K562 (cell line): ENCODE data around the gene MOB3B. TPM values are rescaled to one million over a fixed set of nuclear protein-coding genes. Genes with fewer than 3 reads are reported as not detected.
A peak's percentile ranks its signal among the peaks of the same experiment; 100 is the strongest.

Experiments used
- C11orf30 ChIP-seq: fragments of 450-650 bp; IDR thresholded peaks from 2 replicates; pipeline ENCODE4 v1.6.1; 2016; ENCODE audit warnings: low read depth, mild to moderate bottlenecking
- JUND ChIP-seq, 2 experiments: IDR thresholded peaks; 2 replicates in 1 of 2; 3 replicates in 1 of 2; pipeline ENCODE4 v1.6.1; 2011; ENCODE audit warnings: borderline replicate concordance in 2 of 2, low read depth in 2 of 2, low read length in 2 of 2, improper control_type of control experiment in 1 of 2, missing biosample characterization in 1 of 2, missing genetic modification characterization in 1 of 2, missing genetic modification reagents in 1 of 2
- KLF10 ChIP-seq: fragments of 250-450 bp; sonication (Bioruptor Pico); IDR thresholded peaks from 2 replicates; pipeline ENCODE4 v1.6.1; 2021; ENCODE audit warnings: matching md5 sums
- MAFG ChIP-seq: fragments of 450-650 bp; conservative IDR thresholded peaks from 2 replicates; pipeline ENCODE4 v1.6.1; 2016; ENCODE audit warnings: missing genetic modification characterization, missing compliant biosample characterization
- MAFK ChIP-seq: IDR thresholded peaks from 2 replicates; pipeline ENCODE4 v1.6.1; 2011; ENCODE audit warnings: low read length, improper control_type of control experiment
- MTA1 ChIP-seq: fragments of 450-650 bp; IDR thresholded peaks from 2 replicates; pipeline ENCODE4 v1.6.1; 2017; ENCODE audit warnings: borderline replicate concordance
- NR2F6 ChIP-seq: fragments of 450-650 bp; formaldehyde crosslinking; IDR thresholded peaks from 2 replicates; pipeline ENCODE4 v1.4.0; 2020; ENCODE audit warnings: mild to moderate bottlenecking
- PHF20 ChIP-seq: fragments of 450-650 bp; IDR thresholded peaks from 2 replicates; pipeline ENCODE4 v1.6.1; 2018; ENCODE audit not compliant: partially characterized antibody
- SREBF1 ChIP-seq: fragments of 150-350 bp; IDR thresholded peaks from 2 replicates; pipeline ENCODE4 v1.6.1; 2014; ENCODE audit warnings: antibody characterized with exemption, low read depth, low read length, borderline replicate concordance
- TAL1 ChIP-seq: fragments of 450-650 bp; IDR thresholded peaks from 2 replicates; pipeline ENCODE4 v1.6.1; 2016; ENCODE audit warnings: mild to moderate bottlenecking
- TEAD4 ChIP-seq, 2 experiments: sonication (generic) in 1 of 2; formaldehyde crosslinking in 1 of 2; IDR thresholded peaks; 2 replicates each; pipeline versions ENCODE4 v1.6.1 to v1.8.0; 2012 to 2022; ENCODE audit warnings: borderline replicate concordance in 1 of 2, inconsistent platforms in 1 of 2, low read length in 1 of 2, mild to moderate bottlenecking in 1 of 2, missing genetic modification reagents in 1 of 2
- ZKSCAN8 ChIP-seq: fragments of 200-800 bp; sonication (Bioruptor generic); IDR thresholded peaks from 2 replicates; pipeline ENCODE4 v1.6.1; 2016; ENCODE audit warnings: missing genetic modification characterization, missing compliant biosample characterization
- polyA plus RNA-seq, 8 experiments: library from polyadenylated mRNA; depleted of rRNA in 4 of 8; stranded (reverse) in 5 of 8; unstranded in 3 of 8; fragments of >200 nt; fragmentation: Nextera tagmentation in 2 of 8; fragmentation: Illumina TruSeq in 1 of 8; extraction: Ambion mirVana in 2 of 8; extraction: Trizol in 1 of 8; gene quantifications; 2 replicates each; pipeline versions ENCODE4 v1.2.1 to v1.2.3, GENCODE V29; 2011 to 2014; ENCODE audit warnings: inconsistent platforms in 1 of 8, missing spikeins in 1 of 8
- total RNA-seq, 7 experiments: library from RNA; depleted of rRNA in 6 of 7; stranded (reverse); fragments of >200 nt in 6 of 7; fragmentation: Illumina TruSeq in 2 of 7; extraction: Trizol in 2 of 7; gene quantifications; 2 replicates each; pipeline versions ENCODE4 v1.2.1 to v1.2.3, GENCODE V29; 2011 to 2021; ENCODE audit warnings: low replicate concordance in 1 of 7
- TF ChIP-seq, protein P1 (sequence below): IDR thresholded peaks from 2 replicates; pipeline ENCODE4 v1.6.1; 2011; ENCODE audit not compliant: insufficient read length; ENCODE audit errors: extremely low read depth
- TF ChIP-seq, protein P2 (sequence below): fragments of 250-450 bp; sonication (Bioruptor Pico); IDR thresholded peaks from 2 replicates; pipeline ENCODE4 v1.8.0; 2022; ENCODE audit warnings: moderate library complexity, mild to moderate bottlenecking, inconsistent platforms
- TF ChIP-seq, protein P3 (sequence below), 3 experiments: fragments of 200-800 bp in 1 of 3; fragments of 250-450 bp in 1 of 3; fragments of 450-650 bp in 1 of 3; sonication (Bioruptor Pico) in 1 of 3; sonication (Bioruptor generic) in 1 of 3; formaldehyde crosslinking in 1 of 3; IDR thresholded peaks; 2 replicates each; pipeline versions ENCODE4 v1.6.1 to v1.8.0; 2016 to 2022; ENCODE audit warnings: mild to moderate bottlenecking in 2 of 3, missing genetic modification characterization in 2 of 3, missing compliant biosample characterization in 1 of 3, moderate library complexity in 1 of 3
- TF ChIP-seq, protein P4 (sequence below): IDR thresholded peaks from 2 replicates; pipeline ENCODE4 v1.6.1; 2016; ENCODE audit warnings: missing genetic modification characterization, missing compliant biosample characterization
- TF ChIP-seq, protein P5 (sequence below): fragments of 450-650 bp; formaldehyde crosslinking; IDR thresholded peaks from 2 replicates; pipeline ENCODE4 v1.4.0; 2020; ENCODE audit warnings: mild to moderate bottlenecking, mixed read lengths

MOB3B gene
- total and polyA plus RNA-seq, 9 of the 15 experiments (the other 6 are each of a cell fraction or from before 2014, with no cell fraction given): 3.6 to 12.8 (median 7.2) TPM

DNA sequence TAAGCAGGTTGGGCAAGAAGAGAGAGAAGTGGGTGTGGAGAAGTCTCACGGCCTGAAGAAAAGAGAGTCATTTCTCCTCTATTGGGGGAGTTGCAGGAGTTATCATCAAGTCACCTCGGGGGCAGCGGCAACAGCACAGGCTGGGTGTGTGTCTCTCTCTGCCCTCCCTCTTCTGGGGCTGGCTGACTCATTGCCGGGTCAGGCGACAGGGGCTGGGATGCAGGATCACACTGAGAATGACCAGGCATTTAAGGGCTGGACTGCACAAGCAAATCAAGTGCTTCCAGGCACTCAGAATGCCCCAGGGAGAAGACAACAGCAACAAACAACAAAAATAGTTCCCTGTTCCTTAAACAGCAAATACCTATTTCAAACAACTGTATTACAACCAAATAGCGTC lies 226.4 kb downstream of the MOB3B start (continued):
- peak; percentile 88 for TF ChIP-seq JUND (IDR thresholded peaks at IDR 0.05; ENCODE audit: borderline replicate concordance, low read depth, low read length)
- TF ChIP-seq JUND (tag; IDR thresholded peaks at IDR 0.05; ENCODE audit: borderline replicate concordance, low read depth, low read length): peak; percentile 77; the same call in 1 of the 3 replicates
- no peak for TF ChIP-seq TEAD4 (IDR thresholded peaks at IDR 0.05; ENCODE audit: low read length)
- no peak for TF ChIP-seq TEAD4 (CRISPR knock-in tag; IDR thresholded peaks at IDR 0.05; ENCODE audit: borderline replicate concordance)
- TF ChIP-seq, protein P1, sequence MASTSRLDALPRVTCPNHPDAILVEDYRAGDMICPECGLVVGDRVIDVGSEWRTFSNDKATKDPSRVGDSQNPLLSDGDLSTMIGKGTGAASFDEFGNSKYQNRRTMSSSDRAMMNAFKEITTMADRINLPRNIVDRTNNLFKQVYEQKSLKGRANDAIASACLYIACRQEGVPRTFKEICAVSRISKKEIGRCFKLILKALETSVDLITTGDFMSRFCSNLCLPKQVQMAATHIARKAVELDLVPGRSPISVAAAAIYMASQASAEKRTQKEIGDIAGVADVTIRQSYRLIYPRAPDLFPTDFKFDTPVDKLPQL: no peak
- no peak for TF ChIP-seq SREBF1
- TF ChIP-seq MAFG (tag): peak; percentile 51; the same call in 1 of the 2 replicates
- TF ChIP-seq, protein P2, sequence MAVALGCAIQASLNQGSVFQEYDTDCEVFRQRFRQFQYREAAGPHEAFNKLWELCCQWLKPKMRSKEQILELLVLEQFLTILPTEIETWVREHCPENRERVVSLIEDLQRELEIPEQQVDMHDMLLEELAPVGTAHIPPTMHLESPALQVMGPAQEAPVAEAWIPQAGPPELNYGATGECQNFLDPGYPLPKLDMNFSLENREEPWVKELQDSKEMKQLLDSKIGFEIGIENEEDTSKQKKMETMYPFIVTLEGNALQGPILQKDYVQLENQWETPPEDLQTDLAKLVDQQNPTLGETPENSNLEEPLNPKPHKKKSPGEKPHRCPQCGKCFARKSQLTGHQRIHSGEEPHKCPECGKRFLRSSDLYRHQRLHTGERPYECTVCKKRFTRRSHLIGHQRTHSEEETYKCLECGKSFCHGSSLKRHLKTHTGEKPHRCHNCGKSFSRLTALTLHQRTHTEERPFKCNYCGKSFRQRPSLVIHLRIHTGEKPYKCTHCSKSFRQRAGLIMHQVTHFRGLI (CRISPR knock-in tag): no peak
- TF ChIP-seq ZKSCAN8 (CRISPR knock-in tag): no peak
- TF ChIP-seq, protein P3, sequence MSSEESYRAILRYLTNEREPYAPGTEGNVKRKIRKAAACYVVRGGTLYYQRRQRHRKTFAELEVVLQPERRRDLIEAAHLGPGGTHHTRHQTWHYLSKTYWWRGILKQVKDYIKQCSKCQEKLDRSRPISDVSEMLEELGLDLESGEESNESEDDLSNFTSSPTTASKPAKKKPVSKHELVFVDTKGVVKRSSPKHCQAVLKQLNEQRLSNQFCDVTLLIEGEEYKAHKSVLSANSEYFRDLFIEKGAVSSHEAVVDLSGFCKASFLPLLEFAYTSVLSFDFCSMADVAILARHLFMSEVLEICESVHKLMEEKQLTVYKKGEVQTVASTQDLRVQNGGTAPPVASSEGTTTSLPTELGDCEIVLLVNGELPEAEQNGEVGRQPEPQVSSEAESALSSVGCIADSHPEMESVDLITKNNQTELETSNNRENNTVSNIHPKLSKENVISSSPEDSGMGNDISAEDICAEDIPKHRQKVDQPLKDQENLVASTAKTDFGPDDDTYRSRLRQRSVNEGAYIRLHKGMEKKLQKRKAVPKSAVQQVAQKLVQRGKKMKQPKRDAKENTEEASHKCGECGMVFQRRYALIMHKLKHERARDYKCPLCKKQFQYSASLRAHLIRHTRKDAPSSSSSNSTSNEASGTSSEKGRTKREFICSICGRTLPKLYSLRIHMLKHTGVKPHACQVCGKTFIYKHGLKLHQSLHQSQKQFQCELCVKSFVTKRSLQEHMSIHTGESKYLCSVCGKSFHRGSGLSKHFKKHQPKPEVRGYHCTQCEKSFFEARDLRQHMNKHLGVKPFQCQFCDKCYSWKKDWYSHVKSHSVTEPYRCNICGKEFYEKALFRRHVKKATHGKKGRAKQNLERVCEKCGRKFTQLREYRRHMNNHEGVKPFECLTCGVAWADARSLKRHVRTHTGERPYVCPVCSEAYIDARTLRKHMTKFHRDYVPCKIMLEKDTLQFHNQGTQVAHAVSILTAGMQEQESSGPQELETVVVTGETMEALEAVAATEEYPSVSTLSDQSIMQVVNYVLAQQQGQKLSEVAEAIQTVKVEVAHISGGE (CRISPR knock-in tag; IDR thresholded peaks at IDR 0.05): no peak
- TF ChIP-seq C11orf30: peak; percentile 78
- TF ChIP-seq, protein P4, sequence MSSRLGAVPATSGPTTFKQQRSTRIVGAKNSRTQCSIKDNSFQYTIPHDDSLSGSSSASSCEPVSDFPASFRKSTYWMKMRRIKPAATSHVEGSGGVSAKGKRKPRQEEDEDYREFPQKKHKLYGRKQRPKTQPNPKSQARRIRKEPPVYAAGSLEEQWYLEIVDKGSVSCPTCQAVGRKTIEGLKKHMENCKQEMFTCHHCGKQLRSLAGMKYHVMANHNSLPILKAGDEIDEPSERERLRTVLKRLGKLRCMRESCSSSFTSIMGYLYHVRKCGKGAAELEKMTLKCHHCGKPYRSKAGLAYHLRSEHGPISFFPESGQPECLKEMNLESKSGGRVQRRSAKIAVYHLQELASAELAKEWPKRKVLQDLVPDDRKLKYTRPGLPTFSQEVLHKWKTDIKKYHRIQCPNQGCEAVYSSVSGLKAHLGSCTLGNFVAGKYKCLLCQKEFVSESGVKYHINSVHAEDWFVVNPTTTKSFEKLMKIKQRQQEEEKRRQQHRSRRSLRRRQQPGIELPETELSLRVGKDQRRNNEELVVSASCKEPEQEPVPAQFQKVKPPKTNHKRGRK (tag): no peak
- no peak for TF ChIP-seq MTA1
- TF ChIP-seq MAFK: peak; percentile 44
- TF ChIP-seq KLF10 (CRISPR knock-in tag): no peak
- TF ChIP-seq, protein P5, sequence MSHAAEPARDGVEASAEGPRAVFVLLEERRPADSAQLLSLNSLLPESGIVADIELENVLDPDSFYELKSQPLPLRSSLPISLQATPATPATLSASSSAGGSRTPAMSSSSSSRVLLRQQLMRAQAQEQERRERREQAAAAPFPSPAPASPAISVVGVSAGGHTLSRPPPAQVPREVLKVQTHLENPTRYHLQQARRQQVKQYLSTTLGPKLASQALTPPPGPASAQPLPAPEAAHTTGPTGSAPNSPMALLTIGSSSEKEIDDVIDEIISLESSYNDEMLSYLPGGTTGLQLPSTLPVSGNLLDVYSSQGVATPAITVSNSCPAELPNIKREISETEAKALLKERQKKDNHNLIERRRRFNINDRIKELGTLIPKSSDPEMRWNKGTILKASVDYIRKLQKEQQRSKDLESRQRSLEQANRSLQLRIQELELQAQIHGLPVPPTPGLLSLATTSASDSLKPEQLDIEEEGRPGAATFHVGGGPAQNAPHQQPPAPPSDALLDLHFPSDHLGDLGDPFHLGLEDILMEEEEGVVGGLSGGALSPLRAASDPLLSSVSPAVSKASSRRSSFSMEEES: no peak
- no peak for TF ChIP-seq NR2F6
- no peak for TF ChIP-seq PHF20
- TF ChIP-seq TAL1: no peak
